ENCODE data around the gene CCDC126. TPM values are rescaled to one million over a fixed set of nuclear protein-coding genes. Genes with fewer than 3 reads are reported as not detected.

Gene CCDC126
- total and polyA plus RNA-seq, 8 donors, result 2.4 to 8.5 (median 4.9) TPM

DNA sequence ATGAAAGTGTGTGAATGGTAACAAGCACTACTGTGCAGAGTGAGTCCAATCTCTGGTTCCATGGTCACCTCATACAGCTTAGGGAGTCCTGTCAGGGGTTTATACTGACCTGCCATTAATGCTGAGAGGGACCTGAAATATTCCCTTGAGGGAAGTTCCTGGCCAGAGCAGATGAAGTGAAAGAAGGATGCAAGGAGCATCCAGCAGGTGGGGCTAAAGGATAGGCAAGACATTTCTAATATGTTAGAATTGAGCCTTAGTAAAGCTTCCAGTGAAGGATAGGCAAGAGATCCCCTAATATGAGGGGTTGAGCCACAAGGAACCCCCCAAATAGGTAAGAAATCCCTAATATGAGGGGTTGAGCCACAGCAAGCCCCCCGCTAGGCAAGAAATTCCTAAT is 57.3 kb downstream of the CCDC126 start:
- TF ChIP-seq, protein P1, sequence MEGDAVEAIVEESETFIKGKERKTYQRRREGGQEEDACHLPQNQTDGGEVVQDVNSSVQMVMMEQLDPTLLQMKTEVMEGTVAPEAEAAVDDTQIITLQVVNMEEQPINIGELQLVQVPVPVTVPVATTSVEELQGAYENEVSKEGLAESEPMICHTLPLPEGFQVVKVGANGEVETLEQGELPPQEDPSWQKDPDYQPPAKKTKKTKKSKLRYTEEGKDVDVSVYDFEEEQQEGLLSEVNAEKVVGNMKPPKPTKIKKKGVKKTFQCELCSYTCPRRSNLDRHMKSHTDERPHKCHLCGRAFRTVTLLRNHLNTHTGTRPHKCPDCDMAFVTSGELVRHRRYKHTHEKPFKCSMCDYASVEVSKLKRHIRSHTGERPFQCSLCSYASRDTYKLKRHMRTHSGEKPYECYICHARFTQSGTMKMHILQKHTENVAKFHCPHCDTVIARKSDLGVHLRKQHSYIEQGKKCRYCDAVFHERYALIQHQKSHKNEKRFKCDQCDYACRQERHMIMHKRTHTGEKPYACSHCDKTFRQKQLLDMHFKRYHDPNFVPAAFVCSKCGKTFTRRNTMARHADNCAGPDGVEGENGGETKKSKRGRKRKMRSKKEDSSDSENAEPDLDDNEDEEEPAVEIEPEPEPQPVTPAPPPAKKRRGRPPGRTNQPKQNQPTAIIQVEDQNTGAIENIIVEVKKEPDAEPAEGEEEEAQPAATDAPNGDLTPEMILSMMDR (IDR thresholded peaks at IDR 0.05), result peak; percentile 25 to 36 (median 32)
- H3K27me3 ChIP-seq, result no peaks in the 10 kb centered on the region
- H3K27ac ChIP-seq, result no peak overlapping the region
- 0% methylated on average over 1 of the region's 1 CpG for WGBS, 2 donors
- ATAC-seq, result peak; percentile 84 to 97 (median 91)
- peaks cover 0 to 7% (median 0%) of the 10 kb centered on the region in 3 donors for H3K4me1 ChIP-seq
- no peak for FAIRE-seq
- intact Hi-C loops (cut with DNase I), result loop anchor here in 1 of 3 donors (10.0 kb wide), 1 partner anchor 60 kb away; the partner anchor contains the start of gene STK31
- H3K36me3 ChIP-seq, result no peaks in the 10 kb centered on the region
- DNase-seq, result peak in 4 of 6 donors; percentile 35 to 72 (median 48)
- H3K9me3 ChIP-seq, result no peaks in the 10 kb centered on the region
- H3K4me3 ChIP-seq, result no peak overlapping the region

DNA sequence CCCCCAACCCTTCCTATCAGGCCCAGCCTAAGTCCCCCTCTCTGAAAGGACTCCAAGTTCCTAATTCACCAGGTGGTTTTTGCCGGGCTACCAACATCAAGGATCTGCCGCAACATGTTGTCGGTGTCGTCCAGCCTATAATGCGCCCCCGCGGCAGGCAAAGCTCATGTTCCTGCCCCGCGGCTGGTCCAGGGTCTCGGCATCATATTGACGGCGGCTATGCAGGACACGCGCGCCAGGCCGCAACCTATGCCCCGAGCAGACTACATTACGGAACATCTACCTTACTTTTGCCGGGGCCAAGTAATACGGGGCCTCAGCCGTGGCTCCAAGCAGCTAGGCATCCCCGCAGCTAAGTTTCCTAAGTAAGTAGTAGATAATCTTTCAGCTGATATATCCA is 58.3 kb downstream of the CCDC126 start:
- intact Hi-C loops (cut with DNase I), result loop anchor here in 1 of 3 donors (10.0 kb wide), 1 partner anchor 59 kb away; the partner anchor contains the start of gene STK31
- Histone ChIP-seq H3K27ac (no peak overlapping the region), H3K36me3 (no peaks in the 10 kb centered on the region), H3K27me3 (no peaks in the 10 kb centered on the region), H3K4me3 (no peak overlapping the region), H3K9me3 (no peaks in the 10 kb centered on the region), H3K4me1 (peaks cover 0 to 7% (median 0%) of the 10 kb centered on the region in 3 donors)
- FAIRE-seq, result no peak
- peak in 1 of 6 donors; percentile 60 for DNase-seq
- TF ChIP-seq, protein P1 (IDR thresholded peaks at IDR 0.05), result no peak
- WGBS, 2 donors, result 89 to 91% methylated on average over 22 of the region's 22 CpGs
- no peak for ATAC-seq

DNA sequence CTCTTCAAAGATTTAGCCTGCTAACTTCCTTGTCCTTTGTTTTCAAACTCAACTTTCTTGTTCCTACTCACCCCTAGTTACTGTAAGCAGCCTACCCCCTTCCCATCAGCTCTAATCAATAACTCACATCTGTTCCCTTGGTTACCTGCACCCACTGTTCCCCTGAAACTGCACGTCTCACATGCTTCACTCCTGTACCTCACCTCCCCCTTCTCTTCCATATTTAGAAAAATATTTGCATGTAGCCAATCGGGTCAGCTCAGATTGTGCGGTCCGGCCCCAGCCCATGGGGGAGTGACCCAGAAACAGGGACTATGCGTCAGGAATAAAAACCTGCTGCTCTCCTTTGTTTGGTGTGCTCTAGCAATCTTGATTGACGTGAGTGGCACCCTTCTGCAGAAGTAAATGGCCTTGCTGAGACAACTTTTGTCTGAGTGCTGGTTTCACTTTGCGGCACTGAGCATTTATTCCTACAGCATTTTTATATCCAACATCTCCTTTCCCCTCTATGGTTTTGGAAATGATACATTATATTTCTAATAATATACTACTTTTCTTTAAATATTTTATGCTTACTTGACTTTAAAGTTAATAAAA is 61.7 kb downstream of the CCDC126 start:
- DNase-seq, result no peak
- no peak for FAIRE-seq
- no peak overlapping the region for H3K4me3 ChIP-seq
- no peaks in the 10 kb centered on the region for H3K27me3 ChIP-seq
- no peaks in the 10 kb centered on the region for H3K9me3 ChIP-seq
- no peak overlapping the region for H3K27ac ChIP-seq
- H3K4me1 ChIP-seq, result peaks cover 0 to 8% (median 7%) of the 10 kb centered on the region in 3 donors
- no peak for ATAC-seq
- TF ChIP-seq, protein P1 (IDR thresholded peaks at IDR 0.05), result no peak
- no peaks in the 10 kb centered on the region for H3K36me3 ChIP-seq
- intact Hi-C loops (cut with DNase I), result loop anchor here in 1 of 3 donors (10.0 kb wide), 1 partner anchor 56 kb away; the partner anchor contains the start of gene STK31
- WGBS, 2 donors, result 77 to 82% methylated on average over 7 of the region's 7 CpGs

DNA sequence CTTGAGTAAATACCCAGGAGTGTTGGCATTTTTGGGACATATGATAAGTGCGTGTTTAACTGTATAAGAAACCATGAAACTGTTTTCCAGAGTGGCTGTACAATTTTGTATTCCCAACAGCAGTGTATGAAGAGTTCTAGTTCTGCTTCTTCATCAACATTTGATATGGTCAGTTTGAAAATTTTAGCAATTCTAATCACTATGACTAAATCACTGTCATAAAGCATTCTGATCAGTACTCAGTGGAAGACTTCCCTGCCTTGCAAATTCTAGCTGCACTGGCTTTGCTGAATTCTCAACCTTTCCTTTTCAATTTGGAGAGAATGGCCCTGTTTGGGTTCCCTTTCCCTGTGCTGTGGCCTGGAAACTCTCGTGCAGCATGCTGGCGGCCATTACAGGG is 64.2 kb downstream of the CCDC126 start:
- no peak for FAIRE-seq
- intact Hi-C loops (cut with DNase I), result no loop called here
- 88 to 94% methylated on average over 3 of the region's 3 CpGs for WGBS, 2 donors
- TF ChIP-seq, protein P1 (IDR thresholded peaks at IDR 0.05), result no peak
- Histone ChIP-seq H3K27me3 (no peaks in the 10 kb centered on the region), H3K36me3 (no peaks in the 10 kb centered on the region), H3K9me3 (no peaks in the 10 kb centered on the region), H3K27ac (no peak overlapping the region), H3K4me3 (no peak overlapping the region), H3K4me1 (peaks cover 0 to 8% (median 0%) of the 10 kb centered on the region in 3 donors)
- ATAC-seq, result no peak
- no peak for DNase-seq

Data from pancreas (tissue), 10 donors.